GM23338 (cell line): ENCODE data around the gene TMX2.

Experiments
- CREB1 ChIP-seq: fragments of 250-450 bp; sonication (Bioruptor Pico); IDR thresholded peaks from 2 replicates; pipeline ENCODE4 v1.5.0; 2020; ENCODE audit warnings: low read depth, mild to moderate bottlenecking, moderate library complexity
- CTCF ChIP-seq, 2 experiments: fragments of 200-600 bp in 1 of 2; sonication (generic) in 1 of 2; conservative IDR thresholded peaks; 2 replicates each; pipeline versions ENCODE4 v1.5.1 to v1.6.1; 2016 to 2017; ENCODE audit warnings: antibody characterized with exemption in 2 of 2, low read depth in 2 of 2, mild to moderate bottlenecking in 2 of 2, moderate library complexity in 1 of 2
- ETS1 ChIP-seq: IDR thresholded peaks from 2 replicates; pipeline ENCODE4 v1.6.1; 2016; ENCODE audit warnings: antibody characterized with exemption
- EZH2 ChIP-seq: fragments of 200-600 bp; sonication (generic); IDR thresholded peaks from one replicate; pipeline ENCODE4 v1.8.0; 2017; ENCODE audit warnings: antibody characterized with exemption, mild to moderate bottlenecking, low read depth; ENCODE audit not compliant: unreplicated experiment
- EZH2phosphoT487 ChIP-seq: fragments of 200-600 bp; sonication (generic); IDR thresholded peaks from one replicate; pipeline ENCODE4 v1.8.1; 2018; ENCODE audit warnings: antibody characterized with exemption; ENCODE audit not compliant: unreplicated experiment
- JUNB ChIP-seq: IDR thresholded peaks from one replicate; pipeline ENCODE4 v1.6.1; 2016; ENCODE audit warnings: antibody characterized with exemption; ENCODE audit not compliant: unreplicated experiment
- NANOG ChIP-seq: IDR thresholded peaks from 2 replicates; pipeline ENCODE4 v1.6.1; 2016; ENCODE audit warnings: antibody characterized with exemption, borderline replicate concordance
- POLR2AphosphoS5 ChIP-seq: IDR thresholded peaks from 2 replicates; pipeline ENCODE4 v1.6.1; 2016; ENCODE audit warnings: antibody characterized with exemption, low read depth
- REST ChIP-seq: IDR thresholded peaks from one replicate; pipeline ENCODE4 v1.6.1; 2018; ENCODE audit warnings: antibody characterized with exemption; ENCODE audit not compliant: unreplicated experiment
- STAT1 ChIP-seq: IDR thresholded peaks from one replicate; pipeline ENCODE4 v1.6.1; 2016; ENCODE audit warnings: antibody characterized with exemption; ENCODE audit not compliant: unreplicated experiment
- ZNF114 ChIP-seq: fragments of 250-450 bp; sonication (Bioruptor Pico); IDR thresholded peaks from 2 replicates; pipeline ENCODE4 v1.5.0; 2020; ENCODE audit warnings: mild to moderate bottlenecking, moderate library complexity

- TF ChIP-seq CTCF (conservative IDR thresholded peaks at IDR 0.05; ENCODE audit: low read depth in 2 of 2): no peak
- no peak for TF ChIP-seq CREB1 (CRISPR knock-in tag)
- no peak for TF ChIP-seq EZH2phosphoT487
- no peak for TF ChIP-seq POLR2AphosphoS5
- TF ChIP-seq REST: no peak
- no peak for TF ChIP-seq ZNF114 (CRISPR knock-in tag)
- no peak for TF ChIP-seq EZH2
- TF ChIP-seq NANOG: no peak
- no peak for TF ChIP-seq STAT1
- no peak for TF ChIP-seq JUNB
- no peak for TF ChIP-seq ETS1
Observed at GRCh38 chr11:57770793-57771192, 58.4 kb downstream of the TMX2 start.
